Stimulated activated CD8-positive, alpha-beta memory T cell treated with anti-CD3 and anti-CD28 coated beads, Interleukin-12 subunit alpha, Interleukin-12 subunit beta, amount 100 ng/mL, for 1 hour (primary cell): ENCODE results near the gene ACSL4.

Experiments
- DNase-seq: peaks from one replicate; pipeline ENCODE4 v3.0.0-alpha.2; 2020; ENCODE audit warnings: low read depth

ACSL4 gene

GRCh38 chrX:109596015-109596414 lies 137.0 kb downstream of the ACSL4 start:
- DNase-seq, result no peak
